ENCODE results near the gene UNC13A. TPM values are rescaled to one million over a fixed set of nuclear protein-coding genes. Genes with fewer than 3 reads are reported as not detected.

Gene UNC13A
- total RNA-seq, 1 donor from 2014 or later, result 0.41 TPM

- H3K27me3 ChIP-seq, result no peaks in the 10 kb centered on the region
- no peaks in the 10 kb centered on the region for H3K9me3 ChIP-seq
- TF ChIP-seq, protein P1, sequence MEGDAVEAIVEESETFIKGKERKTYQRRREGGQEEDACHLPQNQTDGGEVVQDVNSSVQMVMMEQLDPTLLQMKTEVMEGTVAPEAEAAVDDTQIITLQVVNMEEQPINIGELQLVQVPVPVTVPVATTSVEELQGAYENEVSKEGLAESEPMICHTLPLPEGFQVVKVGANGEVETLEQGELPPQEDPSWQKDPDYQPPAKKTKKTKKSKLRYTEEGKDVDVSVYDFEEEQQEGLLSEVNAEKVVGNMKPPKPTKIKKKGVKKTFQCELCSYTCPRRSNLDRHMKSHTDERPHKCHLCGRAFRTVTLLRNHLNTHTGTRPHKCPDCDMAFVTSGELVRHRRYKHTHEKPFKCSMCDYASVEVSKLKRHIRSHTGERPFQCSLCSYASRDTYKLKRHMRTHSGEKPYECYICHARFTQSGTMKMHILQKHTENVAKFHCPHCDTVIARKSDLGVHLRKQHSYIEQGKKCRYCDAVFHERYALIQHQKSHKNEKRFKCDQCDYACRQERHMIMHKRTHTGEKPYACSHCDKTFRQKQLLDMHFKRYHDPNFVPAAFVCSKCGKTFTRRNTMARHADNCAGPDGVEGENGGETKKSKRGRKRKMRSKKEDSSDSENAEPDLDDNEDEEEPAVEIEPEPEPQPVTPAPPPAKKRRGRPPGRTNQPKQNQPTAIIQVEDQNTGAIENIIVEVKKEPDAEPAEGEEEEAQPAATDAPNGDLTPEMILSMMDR (IDR thresholded peaks at IDR 0.05), result no peak
- no peak overlapping the region for H3K27ac ChIP-seq
- ATAC-seq (no peak), DNase-seq (no peak)
- H3K4me3 ChIP-seq, result no peak overlapping the region
- peaks cover 75% of the 10 kb centered on the region for H3K36me3 ChIP-seq
- peaks cover 14% of the 10 kb centered on the region for H3K4me1 ChIP-seq
- intact Hi-C loops (cut with DNase I), result no loop called here
These were observed 125.6 kb downstream of the UNC13A start for GRCh38 chr19:17562561-17562960.

DNA sequence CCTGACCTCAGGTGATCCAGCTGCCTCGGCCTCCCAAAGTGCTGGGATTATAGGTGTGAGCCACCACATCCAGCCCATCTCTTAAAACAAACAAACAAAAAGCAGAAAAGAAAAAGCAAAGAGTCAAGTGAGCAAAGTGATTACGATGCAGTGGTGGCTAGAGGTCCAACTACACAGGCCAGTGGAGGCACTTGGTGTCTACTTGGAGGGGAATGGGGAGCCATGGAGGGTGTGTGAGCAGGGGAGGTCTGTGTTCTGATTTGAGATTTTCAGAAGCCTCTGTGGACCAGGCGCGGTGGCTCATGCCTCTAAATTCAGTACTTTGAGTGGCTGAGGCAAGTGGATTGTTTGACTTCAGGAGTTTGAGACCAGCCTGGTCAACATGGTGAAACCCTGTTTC lies 126.1 kb downstream of the UNC13A start:
- peaks cover 15% of the 10 kb centered on the region for H3K4me1 ChIP-seq
- intact Hi-C loops (cut with DNase I), result no loop called here
- no peak overlapping the region for H3K4me3 ChIP-seq
- TF ChIP-seq, protein P1 (IDR thresholded peaks at IDR 0.05), result no peak
- H3K36me3 ChIP-seq, result peaks cover 74% of the 10 kb centered on the region
- H3K27me3 ChIP-seq, result no peaks in the 10 kb centered on the region
- peak overlapping the region; percentile 26 for H3K27ac ChIP-seq
- ATAC-seq (no peak), DNase-seq (no peak)
- no peaks in the 10 kb centered on the region for H3K9me3 ChIP-seq

DNA sequence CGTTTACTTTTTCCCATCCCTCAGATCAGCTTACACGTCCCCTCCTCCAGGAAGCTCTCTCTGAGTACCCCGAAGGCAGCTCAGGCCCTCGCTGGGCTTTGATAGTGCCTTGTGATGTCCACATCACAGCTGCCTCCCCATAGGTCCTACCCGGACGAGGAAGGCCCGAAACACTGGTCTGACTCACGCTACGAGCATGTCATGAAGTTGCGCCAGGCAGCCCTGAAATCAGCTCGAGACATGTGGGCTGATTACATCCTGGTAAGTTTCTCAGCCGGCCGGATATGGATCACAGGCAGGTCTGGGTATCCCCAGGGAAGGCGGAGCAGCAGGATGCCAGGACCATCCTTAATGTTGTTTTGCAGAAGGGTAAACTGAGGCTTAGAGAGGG lies 128.0 kb downstream of the UNC13A start:
- Histone ChIP-seq H3K27me3 (no peaks in the 10 kb centered on the region), H3K27ac (peak overlapping the region; percentile 60), H3K4me3 (no peak overlapping the region), H3K9me3 (no peaks in the 10 kb centered on the region), H3K36me3 (peaks cover 56% of the 10 kb centered on the region), H3K4me1 (peaks cover 23% of the 10 kb centered on the region)
- TF ChIP-seq, protein P1 (IDR thresholded peaks at IDR 0.05), result no peak
- peak; percentile 62 for ATAC-seq
- DNase-seq, result peak; percentile 85
- intact Hi-C loops (cut with DNase I), result no loop called here

DNA sequence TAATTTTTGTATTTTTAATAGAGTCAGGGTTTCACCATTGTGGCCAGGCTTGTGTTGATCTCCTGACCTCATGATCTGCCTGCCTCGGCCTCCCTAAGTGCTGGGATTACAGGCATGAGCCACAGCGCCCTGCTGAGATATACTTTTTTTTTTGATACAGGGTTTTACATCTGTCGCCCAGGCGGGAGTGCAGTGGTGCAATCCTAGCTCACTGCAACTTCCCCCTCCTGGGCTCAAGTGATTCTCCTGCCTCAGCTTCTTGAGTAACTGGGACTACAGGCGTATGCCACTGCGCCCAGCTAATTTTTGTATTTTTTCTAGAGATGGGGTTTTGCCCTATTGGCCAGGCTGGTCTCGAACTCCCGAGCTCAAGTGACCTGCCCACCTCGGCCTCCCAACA lies 130.7 kb downstream of the UNC13A start:
- no peaks in the 10 kb centered on the region for H3K9me3 ChIP-seq
- H3K4me1 ChIP-seq, result peaks cover 28% of the 10 kb centered on the region
- no peak for ATAC-seq
- no peak for DNase-seq
- intact Hi-C loops (cut with DNase I), result no loop called here
- H3K27me3 ChIP-seq, result no peaks in the 10 kb centered on the region
- H3K4me3 ChIP-seq, result no peak overlapping the region
- TF ChIP-seq, protein P1 (IDR thresholded peaks at IDR 0.05), result no peak
- H3K27ac ChIP-seq, result no peak overlapping the region
- peaks cover 41% of the 10 kb centered on the region for H3K36me3 ChIP-seq

DNA sequence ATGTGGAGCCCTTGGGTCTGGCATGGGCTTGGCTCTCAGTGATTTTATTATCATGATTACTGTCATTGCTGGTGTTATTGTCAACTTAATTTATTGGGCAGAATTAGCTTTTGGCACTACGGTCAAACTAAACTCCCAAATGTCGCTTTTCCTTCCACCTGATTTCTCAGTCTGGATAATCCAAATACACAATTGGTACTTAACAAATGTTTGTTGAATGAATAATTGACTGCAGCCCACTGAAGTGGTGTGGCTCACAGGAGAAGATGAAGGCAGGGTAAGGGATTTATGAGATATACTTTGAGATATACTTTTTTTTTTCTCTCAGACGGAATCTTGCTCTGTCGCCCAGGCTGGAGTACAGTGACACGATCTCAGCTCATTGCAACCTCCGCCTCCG lies 131.2 kb downstream of the UNC13A start:
- intact Hi-C loops (cut with DNase I), result no loop called here
- H3K4me1 ChIP-seq, result peaks cover 28% of the 10 kb centered on the region

More for the DNA sequence above, 131.2 kb downstream of the UNC13A start:
- no peak for ATAC-seq
- TF ChIP-seq, protein P1 (IDR thresholded peaks at IDR 0.05), result no peak
- Histone ChIP-seq H3K27ac (no peak overlapping the region), H3K4me3 (peak overlapping the region; percentile 73), H3K9me3 (no peaks in the 10 kb centered on the region), H3K36me3 (peaks cover 36% of the 10 kb centered on the region), H3K27me3 (no peaks in the 10 kb centered on the region)
- DNase-seq, result no peak

All from upper lobe of right lung (tissue), 1 donor.